ENCODE data around the gene ICA1L.
A peak's percentile ranks its signal among the peaks of the same experiment; 100 is the strongest.
"Not testable (repeated sequence)": the region's sequence is repeated elsewhere in the genome, so short reads cannot be mapped to it uniquely, and the experiment has no call there.

The ICA1L gene

GRCh38 chr2:202847693-202848524 lies 23.7 kb downstream of the ICA1L start:
- DNase-seq (ENCODE audit: low spot score), result no peak

- DNase-seq (ENCODE audit: low spot score), result no peak
Measured at GRCh38 chr2:202844656-202845055, 26.9 kb downstream of the ICA1L start.

- no peak for DNase-seq (ENCODE audit: low spot score)
Measured at GRCh38 chr2:202842690-202843089, 28.9 kb downstream of the ICA1L start.

GRCh38 chr2:202841090-202841867 lies 30.3 kb downstream of the ICA1L start:
- DNase-seq (ENCODE audit: low spot score), result no peak

GRCh38 chr2:202831242-202832220 lies 40.0 kb downstream of the ICA1L start:
- peak; percentile 76 for DNase-seq (ENCODE audit: low spot score)

GRCh38 chr2:202824901-202825300 lies 46.7 kb downstream of the ICA1L start:
- no peak for DNase-seq (ENCODE audit: low spot score)

- no peak for DNase-seq (ENCODE audit: low spot score)
Measured at GRCh38 chr2:202822411-202822810, 49.2 kb downstream of the ICA1L start.

- no peak for DNase-seq (ENCODE audit: low spot score)
Measured at GRCh38 chr2:202821206-202822160, 50.1 kb downstream of the ICA1L start.

- no peak for DNase-seq (ENCODE audit: low spot score)
Measured at GRCh38 chr2:202818321-202818720, 53.2 kb downstream of the ICA1L start.

- no peak for DNase-seq (ENCODE audit: low spot score)
Measured at GRCh38 chr2:202817771-202818170, 53.8 kb downstream of the ICA1L start.

- DNase-seq (ENCODE audit: low spot score), result peak; percentile 17
Measured at GRCh38 chr2:202815548-202816360, 55.8 kb downstream of the ICA1L start.

- DNase-seq (ENCODE audit: low spot score), result no peak
Measured at GRCh38 chr2:202814226-202814625, 57.3 kb downstream of the ICA1L start.

- no peak for DNase-seq (ENCODE audit: low spot score)
Measured at GRCh38 chr2:202813387-202813786, 58.2 kb downstream of the ICA1L start.

GRCh38 chr2:202808754-202809153 lies 62.8 kb downstream of the ICA1L start:
- DNase-seq (ENCODE audit: low spot score), result no peak

GRCh38 chr2:202807431-202808138 lies 64.0 kb downstream of the ICA1L start:
- DNase-seq (ENCODE audit: low spot score), result not testable (repeated sequence)

GRCh38 chr2:202805911-202806310 lies 65.7 kb downstream of the ICA1L start:
- not testable (repeated sequence) for DNase-seq (ENCODE audit: low spot score)

- no peak for DNase-seq (ENCODE audit: low spot score)
Measured at GRCh38 chr2:202797944-202798343, 73.6 kb downstream of the ICA1L start.

GRCh38 chr2:202790676-202791075 lies 80.9 kb downstream of the ICA1L start:
- DNase-seq (ENCODE audit: low spot score), result no peak

- no peak for DNase-seq (ENCODE audit: low spot score)
Measured at GRCh38 chr2:202786842-202787241, 84.7 kb downstream of the ICA1L start.
